Muscle layer of duodenum (tissue), 2 donors: Measurements from ENCODE around the gene CD300C.

Experiments used
- H3K27ac ChIP-seq: one replicate; pipeline ENCODE4 v1.7.0; 2013; ENCODE audit warnings: mild to moderate bottlenecking, low read length
- H3K27me3 ChIP-seq: one replicate; pipeline ENCODE4 v1.7.0; 2013; ENCODE audit warnings: low read depth, mild to moderate bottlenecking, control low read depth, low read length
- H3K36me3 ChIP-seq, 2 donors: one replicate each; pipeline ENCODE4 v1.7.0; 2013; ENCODE audit warnings: low read length in 2 of 2, control low read depth in 1 of 2, mild to moderate bottlenecking in 1 of 2; ENCODE audit not compliant: insufficient read depth in 2 of 2, control insufficient read depth in 1 of 2
- H3K4me1 ChIP-seq, 2 donors: one replicate each; pipeline ENCODE4 v1.7.0; 2013; ENCODE audit warnings: low read length in 2 of 2, mild to moderate bottlenecking in 2 of 2, control low read depth in 1 of 2, moderate library complexity in 1 of 2; ENCODE audit not compliant: insufficient read depth in 2 of 2, control insufficient read depth in 1 of 2
- H3K4me3 ChIP-seq, 2 donors: one replicate each; pipeline ENCODE4 v1.7.0; 2013; ENCODE audit warnings: low read length in 2 of 2, low read depth in 1 of 2, mild to moderate bottlenecking in 1 of 2
- H3K9me3 ChIP-seq, 2 donors: one replicate each; pipeline ENCODE4 v1.7.0; 2013; ENCODE audit warnings: low read length in 2 of 2, control low read depth in 1 of 2, mild to moderate bottlenecking in 1 of 2; ENCODE audit not compliant: control insufficient read depth in 1 of 2
- donor health status: healthy.

The CD300C gene

GRCh38 chr17:74529243-74529642, 16.7 kb downstream of the CD300C start:
- H3K27ac ChIP-seq: no peak overlapping the region
- no peak overlapping the region for H3K4me3 ChIP-seq
- no peaks in the 10 kb centered on the region for H3K27me3 ChIP-seq
- H3K36me3 ChIP-seq: no peaks in the 10 kb centered on the region
- H3K9me3 ChIP-seq: no peaks in the 10 kb centered on the region
- peaks cover 0 to 5% of the 10 kb centered on the region in 2 donors for H3K4me1 ChIP-seq

GRCh38 chr17:74528491-74529199, 17.3 kb downstream of the CD300C start:
- no peaks in the 10 kb centered on the region for H3K9me3 ChIP-seq

GRCh38 chr17:74527756-74528155, 18.2 kb downstream of the CD300C start:
- Histone ChIP-seq H3K4me3 (no peak overlapping the region), H3K9me3 (peaks cover 3 to 8% of the 10 kb centered on the region in 2 donors), H3K27me3 (no peaks in the 10 kb centered on the region), H3K4me1 (peaks cover 0 to 5% of the 10 kb centered on the region in 2 donors), H3K36me3 (no peaks in the 10 kb centered on the region), H3K27ac (no peak overlapping the region)

More at GRCh38 chr17:74528491-74529199, 17.3 kb downstream of the CD300C start:
- Histone ChIP-seq H3K36me3 (no peaks in the 10 kb centered on the region), H3K4me3 (no peak overlapping the region), H3K4me1 (peaks cover 0 to 5% of the 10 kb centered on the region in 2 donors), H3K27me3 (no peaks in the 10 kb centered on the region), H3K27ac (no peak overlapping the region)

GRCh38 chr17:74527081-74527480, 18.8 kb downstream of the CD300C start:
- H3K36me3 ChIP-seq: no peaks in the 10 kb centered on the region
- H3K27ac ChIP-seq: no peak overlapping the region
- no peaks in the 10 kb centered on the region for H3K27me3 ChIP-seq
- H3K9me3 ChIP-seq: peaks cover 3 to 9% of the 10 kb centered on the region in 2 donors
- no peak overlapping the region for H3K4me3 ChIP-seq
- peaks cover 0 to 5% of the 10 kb centered on the region in 2 donors for H3K4me1 ChIP-seq

- Histone ChIP-seq H3K27me3 (no peaks in the 10 kb centered on the region), H3K27ac (no peak overlapping the region), H3K4me1 (peaks cover 0 to 5% of the 10 kb centered on the region in 2 donors)
Measured at GRCh38 chr17:74526681-74527080, 19.2 kb downstream of the CD300C start.

GRCh38 chr17:74525781-74526288, 20.1 kb downstream of the CD300C start:
- H3K36me3 ChIP-seq: no peaks in the 10 kb centered on the region
- H3K27me3 ChIP-seq: no peaks in the 10 kb centered on the region
- H3K4me1 ChIP-seq: peaks cover 0 to 5% of the 10 kb centered on the region in 2 donors
- no peak overlapping the region for H3K27ac ChIP-seq
- no peak overlapping the region for H3K4me3 ChIP-seq
- peaks cover 3 to 9% of the 10 kb centered on the region in 2 donors for H3K9me3 ChIP-seq

More at GRCh38 chr17:74526681-74527080, 19.2 kb downstream of the CD300C start:
- Histone ChIP-seq H3K4me3 (no peak overlapping the region), H3K9me3 (peaks cover 3 to 9% of the 10 kb centered on the region in 2 donors), H3K36me3 (no peaks in the 10 kb centered on the region)

- no peaks in the 10 kb centered on the region for H3K27me3 ChIP-seq
- H3K27ac ChIP-seq: no peak overlapping the region
- H3K4me1 ChIP-seq: peaks cover 0 to 5% of the 10 kb centered on the region in 2 donors
- no peak overlapping the region for H3K4me3 ChIP-seq
- H3K36me3 ChIP-seq: no peaks in the 10 kb centered on the region
- H3K9me3 ChIP-seq: peaks cover 3 to 9% of the 10 kb centered on the region in 2 donors
Measured at GRCh38 chr17:74525465-74525725, 20.5 kb downstream of the CD300C start.

- no peak overlapping the region for H3K27ac ChIP-seq
- H3K36me3 ChIP-seq: no peaks in the 10 kb centered on the region
- H3K27me3 ChIP-seq: no peaks in the 10 kb centered on the region
- no peak overlapping the region for H3K4me3 ChIP-seq
- H3K9me3 ChIP-seq: peaks cover 3 to 9% of the 10 kb centered on the region in 2 donors
- peaks cover 0 to 5% of the 10 kb centered on the region in 2 donors for H3K4me1 ChIP-seq
Measured at GRCh38 chr17:74524653-74525464, 21.1 kb downstream of the CD300C start.

GRCh38 chr17:74523308-74523707, 22.6 kb downstream of the CD300C start:
- H3K27me3 ChIP-seq: no peaks in the 10 kb centered on the region
- H3K27ac ChIP-seq: no peak overlapping the region
- H3K4me1 ChIP-seq: peaks cover 0 to 5% of the 10 kb centered on the region in 2 donors
- H3K36me3 ChIP-seq: no peaks in the 10 kb centered on the region
- H3K4me3 ChIP-seq: peak overlapping the region in 1 of 2 donors; percentile 15
- H3K9me3 ChIP-seq: peaks cover 3 to 9% of the 10 kb centered on the region in 2 donors

GRCh38 chr17:74522381-74523105, 23.4 kb downstream of the CD300C start:
- Histone ChIP-seq H3K36me3 (no peaks in the 10 kb centered on the region), H3K27me3 (no peaks in the 10 kb centered on the region), H3K4me1 (peaks cover 0 to 5% of the 10 kb centered on the region in 2 donors), H3K4me3 (peak overlapping the region in 1 of 2 donors; percentile 15), H3K9me3 (peaks cover 3 to 9% of the 10 kb centered on the region in 2 donors), H3K27ac (peak overlapping the region; percentile 83)

GRCh38 chr17:74521701-74522201, 24.2 kb downstream of the CD300C start:
- Histone ChIP-seq H3K4me1 (peaks cover 0 to 1% of the 10 kb centered on the region in 2 donors), H3K9me3 (peaks cover 3 to 9% of the 10 kb centered on the region in 2 donors), H3K4me3 (peak overlapping the region in 1 of 2 donors; percentile 13), H3K27me3 (no peaks in the 10 kb centered on the region), H3K36me3 (no peaks in the 10 kb centered on the region), H3K27ac (peak overlapping the region; percentile 83)
